ENCODE data around the gene PARN.
"Not testable (repeated sequence)": the region's sequence is repeated elsewhere in the genome, so short reads cannot be mapped to it uniquely, and the experiment has no call there.

The PARN gene

GRCh38 chr16:14574698-14575415 lies 55.2 kb downstream of the PARN start:
- not testable (repeated sequence) for DNase-seq (ENCODE audit: low read depth in 2 of 2)

GRCh38 chr16:14572535-14572934 lies 57.5 kb downstream of the PARN start:
- no peak for DNase-seq (ENCODE audit: low read depth in 2 of 2)

- DNase-seq (ENCODE audit: low read depth in 2 of 2) = no peak
Measured at GRCh38 chr16:14569213-14569612, 60.8 kb downstream of the PARN start.

DNA sequence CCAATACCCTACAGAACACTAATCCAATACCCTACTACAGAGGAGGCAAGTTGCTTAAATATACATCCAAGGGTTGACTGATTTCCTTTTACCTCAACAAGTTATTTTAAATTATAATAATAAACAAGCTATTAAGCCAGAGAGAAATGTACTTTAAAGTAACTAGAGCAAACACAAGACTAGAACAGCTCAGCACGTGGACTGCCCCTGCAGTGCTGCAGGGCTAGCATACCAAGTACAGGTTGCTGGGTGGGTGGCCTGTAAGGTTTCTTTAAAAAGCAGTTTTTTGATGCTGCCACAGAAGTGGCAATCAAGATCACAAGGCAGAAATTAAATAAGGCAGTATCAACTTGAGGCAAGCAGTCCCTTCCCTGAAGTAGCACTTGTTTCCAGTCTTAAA lies 63.5 kb downstream of the PARN start:
- DNase-seq (ENCODE audit: low read depth in 2 of 2) = no peak

GRCh38 chr16:14565688-14566025 lies 64.4 kb downstream of the PARN start:
- DNase-seq (ENCODE audit: low read depth in 2 of 2) = no peak

DNA sequence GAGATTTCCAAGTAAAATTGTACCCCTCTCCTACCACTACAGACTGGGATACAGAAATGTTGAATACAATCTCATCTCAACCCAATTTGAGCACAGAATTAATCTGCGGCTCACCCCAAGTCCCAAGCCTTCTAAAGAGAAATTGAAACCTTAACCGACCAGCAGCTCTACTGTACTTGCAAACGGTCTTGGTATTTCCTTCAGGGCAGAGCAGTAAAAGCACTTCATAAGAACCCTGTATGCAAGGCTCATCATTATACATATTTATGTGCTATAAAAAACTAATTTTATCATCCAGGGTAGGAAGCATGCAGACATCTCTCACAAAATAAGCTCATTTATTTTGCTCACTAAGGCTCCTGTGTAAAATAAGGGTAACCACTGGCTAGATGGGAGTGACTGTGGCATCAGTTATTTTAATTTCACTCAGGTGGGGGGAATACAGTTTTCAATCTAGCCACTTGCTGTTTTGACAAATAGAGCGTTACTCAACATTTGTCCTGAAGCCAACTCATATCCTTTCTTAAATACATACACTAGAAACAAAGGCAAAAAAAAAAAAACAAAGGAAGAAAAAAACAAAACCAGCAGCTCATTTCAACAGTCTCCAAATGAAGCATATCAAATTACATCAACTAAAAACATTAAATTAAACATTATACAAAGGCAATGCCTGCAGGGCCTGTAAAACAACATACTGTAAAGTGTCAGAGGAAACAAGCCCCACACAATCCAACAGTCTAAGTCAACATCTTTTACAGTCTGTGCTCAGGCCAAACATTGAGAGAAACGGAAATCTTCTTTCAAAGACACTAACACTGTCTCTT lies 65.0 kb downstream of the PARN start:
- no peak for DNase-seq (ENCODE audit: low read depth in 2 of 2)

DNA sequence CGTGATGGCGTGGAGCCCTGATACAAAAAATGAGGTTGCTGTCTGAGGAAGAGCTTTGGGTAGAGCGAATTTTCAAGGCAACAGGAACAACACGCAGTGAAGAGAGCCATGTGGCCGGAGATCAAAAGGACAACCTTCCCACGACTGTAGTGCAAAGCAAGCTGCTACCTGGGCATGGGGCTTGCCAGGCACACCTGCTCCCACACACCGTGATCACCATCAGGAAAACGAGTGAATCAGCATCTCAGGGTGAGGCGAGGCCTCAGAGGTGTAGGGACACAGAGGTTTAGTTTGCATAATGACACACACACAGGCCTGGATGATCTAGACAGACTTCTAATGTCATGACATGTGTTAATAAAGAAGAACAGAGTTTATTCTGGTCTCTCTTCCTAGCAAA lies 65.7 kb downstream of the PARN start:
- DNase-seq (ENCODE audit: low read depth in 2 of 2) = no peak

DNA sequence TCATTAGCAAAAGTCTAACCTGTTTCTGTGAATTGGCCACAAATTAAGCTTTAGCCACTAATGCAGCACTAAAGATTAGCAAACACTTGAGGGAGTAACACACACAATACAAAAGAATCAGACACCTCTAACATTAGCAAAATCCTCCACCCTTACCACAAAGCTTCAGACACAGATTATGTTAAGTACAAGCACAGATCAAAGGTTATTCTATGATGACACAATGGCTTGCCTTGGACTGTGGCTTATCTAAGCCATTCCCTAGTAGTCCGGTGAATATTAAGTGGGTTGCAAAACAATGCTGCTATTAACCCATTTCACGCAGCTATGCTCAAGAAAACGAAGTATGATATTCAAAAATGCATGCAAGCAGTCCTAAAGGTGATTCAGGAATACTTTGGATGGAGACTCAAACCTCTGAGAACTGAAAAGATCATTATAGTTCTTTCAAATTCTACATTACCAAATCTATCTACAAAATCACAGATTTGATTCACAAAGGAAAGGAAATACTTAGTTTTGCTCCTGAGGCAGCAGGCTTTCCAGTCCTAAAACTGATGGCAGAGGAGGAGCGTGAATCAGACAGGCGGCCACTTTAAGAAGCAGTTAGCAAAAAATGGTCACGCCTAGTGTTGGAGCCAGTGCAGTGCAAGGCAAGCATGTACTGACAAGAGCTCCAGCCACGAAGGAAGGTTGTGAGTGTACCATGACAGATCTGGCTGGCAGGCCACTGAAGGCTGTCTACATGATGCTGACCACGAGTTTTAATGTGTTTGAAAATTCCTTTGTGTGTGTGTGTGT lies 67.2 kb downstream of the PARN start:
- no peak for DNase-seq (ENCODE audit: low read depth in 2 of 2)

GRCh38 chr16:14560523-14560922 lies 69.5 kb downstream of the PARN start:
- DNase-seq (ENCODE audit: low read depth in 2 of 2) = no peak

DNA sequence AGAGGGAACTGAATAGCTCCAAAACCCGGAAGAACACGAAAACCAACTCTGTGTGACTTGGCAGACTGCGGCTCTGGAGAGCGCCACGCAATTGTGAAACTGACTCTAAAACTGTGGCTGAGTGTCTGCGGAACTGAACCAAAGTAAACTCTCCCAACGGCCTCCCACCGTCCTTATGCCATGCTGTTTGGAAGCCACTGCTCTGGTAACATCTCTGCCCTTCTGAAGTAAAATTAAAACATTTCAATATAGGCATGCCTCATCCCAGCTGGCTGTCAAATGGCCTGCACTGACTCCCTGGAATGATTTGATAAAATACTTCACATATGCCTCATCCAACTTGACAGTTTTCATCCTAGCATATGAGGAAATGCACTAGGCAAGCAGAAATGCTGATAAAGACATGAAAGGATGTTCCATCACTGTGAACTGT lies 70.2 kb downstream of the PARN start:
- no peak for DNase-seq (ENCODE audit: low read depth in 2 of 2)

DNA sequence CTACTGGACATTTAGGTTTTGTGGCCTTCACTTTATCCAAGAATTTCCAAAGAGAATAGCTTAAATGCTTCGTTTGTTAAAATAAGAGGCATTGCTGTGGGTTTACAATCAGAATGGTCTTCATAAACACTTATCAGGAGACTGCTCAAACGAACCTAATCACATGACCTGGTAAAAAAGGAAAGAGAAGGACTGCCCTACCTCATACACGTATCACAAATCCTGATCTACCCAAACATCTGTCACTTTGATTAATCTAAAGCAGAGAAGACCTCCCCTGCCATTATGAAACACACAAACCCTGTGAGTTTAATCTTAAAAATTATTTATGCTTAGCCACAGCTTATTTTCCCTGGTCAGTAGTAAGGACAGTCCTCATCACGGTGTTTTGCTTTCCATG lies 76.6 kb downstream of the PARN start:
- DNase-seq (ENCODE audit: low read depth in 2 of 2) = no peak

GRCh38 chr16:14549789-14550153 lies 80.3 kb downstream of the PARN start:
- DNase-seq (ENCODE audit: low read depth in 2 of 2) = no peak

DNA sequence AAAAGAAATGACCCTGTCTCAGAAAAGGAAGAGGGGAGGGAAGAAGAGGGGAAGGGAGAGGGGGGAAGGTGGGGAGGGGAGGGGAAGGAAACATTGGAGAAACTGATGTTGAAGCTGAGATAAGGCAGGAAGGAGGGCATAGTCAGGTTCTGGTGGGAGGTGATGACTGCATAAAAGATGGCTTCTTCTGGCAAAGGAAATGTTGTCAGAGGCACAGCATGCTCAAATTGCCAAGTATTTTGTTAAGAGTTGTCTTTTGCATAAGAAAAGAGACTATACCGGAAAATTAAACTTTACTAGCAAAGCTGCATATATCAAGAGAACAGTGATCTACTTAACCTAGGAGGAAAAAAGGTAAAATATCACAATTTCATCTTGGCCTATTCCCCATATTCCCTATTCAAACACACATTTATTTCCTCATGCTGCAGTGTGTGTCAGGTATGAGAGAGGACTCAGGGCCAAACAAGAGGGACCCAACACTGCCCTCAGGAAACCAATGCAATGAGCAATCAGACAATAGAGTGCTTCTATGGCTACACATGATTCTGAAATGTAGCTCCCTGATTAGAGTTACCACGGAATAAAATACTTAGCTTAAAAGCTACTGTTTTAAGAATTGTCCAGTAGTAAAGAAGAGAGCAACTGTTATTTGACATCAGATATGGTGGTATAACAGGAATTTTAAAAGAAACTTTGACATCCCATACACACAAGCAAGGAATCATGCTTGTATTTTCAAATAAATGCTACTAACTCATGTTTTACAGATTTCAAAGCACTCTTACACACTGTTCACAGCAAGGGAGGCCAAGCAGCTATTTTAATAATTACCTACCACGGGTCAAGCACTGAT lies 80.9 kb downstream of the PARN start:
- no peak for DNase-seq (ENCODE audit: low read depth in 2 of 2)

DNA sequence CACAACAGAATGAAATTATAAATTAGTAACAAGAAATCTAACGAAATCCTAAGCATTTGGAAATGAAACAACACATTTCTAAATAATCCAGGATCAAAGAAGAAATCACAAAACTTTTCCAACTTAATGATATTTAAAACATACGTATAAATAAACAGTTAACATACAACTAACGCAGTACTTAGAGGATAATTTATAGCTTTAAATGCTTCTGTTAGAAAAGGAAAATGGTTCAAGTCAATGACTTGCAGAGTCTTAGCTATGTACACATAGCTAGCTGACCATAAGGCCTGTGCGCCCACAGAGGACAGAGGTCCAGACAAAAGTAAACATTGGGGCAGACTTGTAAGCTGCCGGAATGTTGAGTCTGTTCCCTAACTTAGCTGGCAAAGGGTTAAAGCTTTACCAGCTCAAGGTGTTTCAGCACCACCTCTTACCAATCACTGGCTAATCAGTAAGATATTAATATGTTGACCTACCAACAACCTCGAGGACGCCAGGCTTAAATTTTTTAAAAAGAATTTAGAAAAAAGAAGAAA lies 84.6 kb downstream of the PARN start:
- no peak for DNase-seq (ENCODE audit: low read depth in 2 of 2)

DNA sequence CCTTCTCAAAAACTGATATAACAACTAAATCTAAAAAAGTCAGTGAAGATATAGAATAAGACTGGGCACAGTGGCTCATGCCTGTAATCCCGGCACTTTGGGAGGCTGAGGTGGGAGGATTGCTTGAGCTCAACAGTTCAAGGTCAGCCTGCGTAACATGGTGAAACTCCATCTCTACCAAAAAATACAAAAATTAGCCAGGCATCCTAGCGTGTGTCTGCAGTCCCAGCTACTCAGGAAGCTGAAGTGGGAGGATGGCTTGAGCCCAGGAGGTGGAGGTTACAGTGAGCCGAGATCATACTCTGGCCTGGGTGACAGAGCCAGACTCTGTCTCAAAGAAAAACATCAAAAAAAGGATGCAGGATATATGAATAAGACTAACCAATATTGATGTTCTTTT lies 85.2 kb downstream of the PARN start:
- not testable (repeated sequence) for DNase-seq (ENCODE audit: low read depth in 2 of 2)

DNA sequence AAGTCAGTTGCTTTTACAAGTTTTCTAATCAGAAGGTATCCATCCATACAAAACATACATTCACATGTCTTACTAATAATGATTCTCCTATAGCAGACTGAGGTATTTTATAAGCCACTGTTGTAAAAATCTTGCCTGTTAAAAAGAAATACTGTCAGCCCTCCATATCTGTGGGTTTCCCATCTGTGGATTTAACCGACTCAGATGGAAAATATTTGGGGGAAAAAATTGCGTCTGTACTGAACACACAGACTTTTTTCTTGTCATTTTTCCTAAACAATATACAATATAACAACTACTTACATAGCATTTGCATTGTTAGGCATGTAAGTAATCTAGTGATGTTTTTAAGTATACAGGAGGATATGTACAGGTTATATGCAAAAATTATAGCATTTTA lies 90.4 kb downstream of the PARN start:
- DNase-seq (ENCODE audit: low read depth in 2 of 2) = no peak

DNA sequence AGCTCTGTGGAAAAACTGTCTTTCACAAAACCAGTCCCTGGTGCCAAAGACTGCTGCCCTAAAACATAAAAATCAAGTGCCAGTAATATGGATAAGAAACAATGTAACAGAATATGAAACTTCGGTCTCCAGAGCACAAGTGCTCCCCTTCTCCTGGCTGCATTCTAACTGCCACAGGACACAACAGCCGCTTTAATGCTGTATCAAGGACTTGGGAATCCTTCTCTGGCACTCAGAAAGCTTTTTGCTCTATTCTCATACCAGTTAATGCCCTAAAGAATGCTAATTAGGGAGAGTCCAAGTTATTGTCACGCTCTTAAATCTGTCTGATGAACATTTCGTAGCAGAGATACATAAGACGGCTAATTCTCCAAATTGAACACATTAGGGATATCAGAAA lies 90.9 kb downstream of the PARN start:
- no peak for DNase-seq (ENCODE audit: low read depth in 2 of 2)

DNA sequence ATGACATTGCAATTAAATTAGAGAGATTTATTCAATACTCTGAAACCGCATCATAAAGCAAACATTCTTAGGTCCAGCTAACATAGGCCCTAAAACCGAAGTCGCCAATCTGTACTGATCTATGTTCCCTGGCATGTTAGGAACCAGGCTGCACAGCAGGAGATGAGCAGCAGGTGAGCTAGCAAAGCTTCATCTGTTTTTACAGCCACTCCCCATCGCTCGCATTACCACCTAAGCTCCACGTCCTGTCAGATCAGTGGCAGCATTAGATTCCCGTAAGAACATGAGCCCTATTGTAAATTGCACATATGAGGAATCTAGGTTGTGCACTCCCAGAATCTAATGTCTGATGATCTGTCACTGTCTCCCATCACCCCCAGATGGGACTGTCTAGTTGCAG lies 91.5 kb downstream of the PARN start:
- no peak for DNase-seq (ENCODE audit: low read depth in 2 of 2)

GRCh38 chr16:14531613-14532012 lies 98.4 kb downstream of the PARN start:
- no peak for DNase-seq (ENCODE audit: low read depth in 2 of 2)

DNA sequence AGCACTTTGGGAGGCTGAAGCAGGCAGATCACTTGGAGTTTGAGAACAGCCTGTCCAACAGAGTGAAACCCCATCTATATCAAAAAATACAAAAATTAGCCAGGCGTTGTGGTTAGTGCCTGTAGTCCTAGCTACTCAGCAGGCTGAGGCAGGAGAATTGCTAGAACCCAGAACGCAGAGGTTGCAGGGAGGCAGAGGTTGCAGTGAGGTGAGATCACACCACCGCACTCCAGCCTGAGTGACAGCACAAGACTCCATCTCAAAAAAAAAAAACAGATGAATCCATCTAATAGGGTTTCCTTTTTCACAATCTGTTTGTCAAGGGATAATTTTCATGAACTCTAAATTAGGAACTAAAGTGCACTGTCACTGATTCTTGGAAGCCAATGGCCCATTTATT lies 99.0 kb downstream of the PARN start:
- DNase-seq (ENCODE audit: low read depth in 2 of 2) = no peak

- DNase-seq (ENCODE audit: low read depth in 2 of 2) = no peak
Measured at GRCh38 chr16:14530046-14530445, 100.0 kb downstream of the PARN start.

Measured in stimulated activated CD8-positive, alpha-beta memory T cell treated with anti-CD3 and anti-CD28 coated beads, Interleukin-2, amount 100 ng/mL, for 1 hour (primary cell).